ENCODE data around the gene MRPS33. TPM values are rescaled to one million over a fixed set of nuclear protein-coding genes. Genes with fewer than 3 reads are reported as not detected.

Gene MRPS33
- total and polyA plus RNA-seq, 2 donors from 2014 or later, result 43.6 to 137 TPM

GRCh38 chr7:141028767-141029166 is 14.0 kb upstream of the MRPS33 start:
- no peak for FAIRE-seq
- Histone ChIP-seq H3K27ac (ENCODE audit: low read depth in 2 of 2, low read length in 2 of 2) (no peak overlapping the region), H3K9ac (ENCODE audit: low read length in 3 of 3) (no peak overlapping the region), H3K27me3 (ENCODE audit: control insufficient read depth, insufficient read depth, low read length) (no peaks in the 10 kb centered on the region), H3K36me3 (ENCODE audit: control insufficient read depth in 2 of 3, insufficient read depth in 3 of 3, low read length in 3 of 3) (no peaks in the 10 kb centered on the region), H3K4me3 (ENCODE audit: low read length in 3 of 3) (no peak overlapping the region), H3K4me1 (ENCODE audit: control insufficient read depth in 2 of 3, insufficient read depth in 2 of 3, low read depth in 1 of 3, low read length in 3 of 3) (no peaks in the 10 kb centered on the region), H3K9me3 (ENCODE audit: control insufficient read depth in 2 of 3, insufficient read depth in 1 of 3, low read length in 3 of 3) (peaks cover 0 to 4% (median 2%) of the 10 kb centered on the region in 3 donors)
- no peak for TF ChIP-seq CTCF (IDR thresholded peaks at IDR 0.05; ENCODE audit: borderline replicate concordance, extremely low read depth, insufficient read depth)
- intact Hi-C loops (cut with DNase I), result no loop called here
- no peak for DNase-seq

GRCh38 chr7:141027043-141027442 is 12.3 kb upstream of the MRPS33 start:
- Histone ChIP-seq H3K9me3 (ENCODE audit: control insufficient read depth in 2 of 3, insufficient read depth in 1 of 3, low read length in 3 of 3) (peaks cover 0 to 4% (median 2%) of the 10 kb centered on the region in 3 donors), H3K9ac (ENCODE audit: low read length in 3 of 3) (no peak overlapping the region), H3K27ac (ENCODE audit: low read depth in 2 of 2, low read length in 2 of 2) (no peak overlapping the region), H3K36me3 (ENCODE audit: control insufficient read depth in 2 of 3, insufficient read depth in 3 of 3, low read length in 3 of 3) (no peaks in the 10 kb centered on the region), H3K27me3 (ENCODE audit: control insufficient read depth, insufficient read depth, low read length) (no peaks in the 10 kb centered on the region), H3K4me1 (ENCODE audit: control insufficient read depth in 2 of 3, insufficient read depth in 2 of 3, low read depth in 1 of 3, low read length in 3 of 3) (no peaks in the 10 kb centered on the region), H3K4me3 (ENCODE audit: low read length in 3 of 3) (no peak overlapping the region)
- no peak for TF ChIP-seq CTCF (IDR thresholded peaks at IDR 0.05; ENCODE audit: borderline replicate concordance, extremely low read depth, insufficient read depth)
- DNase-seq, result no peak
- FAIRE-seq, result no peak
- intact Hi-C loops (cut with DNase I), result no loop called here

- DNase-seq (no peak), FAIRE-seq (no peak)
- Histone ChIP-seq H3K9ac (ENCODE audit: low read length in 3 of 3) (no peak overlapping the region), H3K27ac (ENCODE audit: low read depth in 2 of 2, low read length in 2 of 2) (no peak overlapping the region), H3K9me3 (ENCODE audit: control insufficient read depth in 2 of 3, insufficient read depth in 1 of 3, low read length in 3 of 3) (peaks cover 0 to 4% (median 2%) of the 10 kb centered on the region in 3 donors), H3K4me1 (ENCODE audit: control insufficient read depth in 2 of 3, insufficient read depth in 2 of 3, low read depth in 1 of 3, low read length in 3 of 3) (no peaks in the 10 kb centered on the region), H3K4me3 (ENCODE audit: low read length in 3 of 3) (no peak overlapping the region), H3K36me3 (ENCODE audit: control insufficient read depth in 2 of 3, insufficient read depth in 3 of 3, low read length in 3 of 3) (no peaks in the 10 kb centered on the region), H3K27me3 (ENCODE audit: control insufficient read depth, insufficient read depth, low read length) (no peaks in the 10 kb centered on the region)
- no peak for TF ChIP-seq CTCF (IDR thresholded peaks at IDR 0.05; ENCODE audit: borderline replicate concordance, extremely low read depth, insufficient read depth)
- intact Hi-C loops (cut with DNase I), result no loop called here
These were observed 9.9 kb upstream of the MRPS33 start for GRCh38 chr7:141024668-141025067.

GRCh38 chr7:141023295-141023694 is 8.5 kb upstream of the MRPS33 start:
- Histone ChIP-seq H3K27me3 (ENCODE audit: control insufficient read depth, insufficient read depth, low read length) (no peaks in the 10 kb centered on the region), H3K4me3 (ENCODE audit: low read length in 3 of 3) (no peak overlapping the region), H3K9me3 (ENCODE audit: control insufficient read depth in 2 of 3, insufficient read depth in 1 of 3, low read length in 3 of 3) (peaks cover 0 to 4% (median 2%) of the 10 kb centered on the region in 3 donors), H3K9ac (ENCODE audit: low read length in 3 of 3) (no peak overlapping the region), H3K27ac (ENCODE audit: low read depth in 2 of 2, low read length in 2 of 2) (no peak overlapping the region), H3K4me1 (ENCODE audit: control insufficient read depth in 2 of 3, insufficient read depth in 2 of 3, low read depth in 1 of 3, low read length in 3 of 3) (no peaks in the 10 kb centered on the region), H3K36me3 (ENCODE audit: control insufficient read depth in 2 of 3, insufficient read depth in 3 of 3, low read length in 3 of 3) (no peaks in the 10 kb centered on the region)
- no peak for DNase-seq
- no peak for TF ChIP-seq CTCF (IDR thresholded peaks at IDR 0.05; ENCODE audit: borderline replicate concordance, extremely low read depth, insufficient read depth)
- no peak for FAIRE-seq
- intact Hi-C loops (cut with DNase I), result no loop called here

Measured in kidney (tissue), 14 donors.